Right lobe of liver (tissue), 6 donors: ENCODE results near the gene ADCY5. TPM values are rescaled to one million over a fixed set of nuclear protein-coding genes. Genes with fewer than 3 reads are reported as not detected.

ENCODE experiments used
- ATAC-seq, 4 donors: fragments of 200-7000 bp; cut with Tn5 transposase; one replicate each; pipeline ENCODE4 v1.9.1; 2020; ENCODE audit warnings: mild to moderate bottlenecking in 4 of 4, moderate library complexity in 4 of 4
- DNase-seq, 3 donors: peaks; one replicate each; pipeline ENCODE4 v3.0.0-alpha.2; 2020
- H3K27ac ChIP-seq, 3 donors: fragments of 200-600 bp; one replicate each; pipeline ENCODE4 v1.8.0; 2022
- H3K27me3 ChIP-seq, 2 donors: fragments of 200-600 bp; one replicate each; pipeline ENCODE4 v1.8.0; 2022
- H3K36me3 ChIP-seq, 4 donors: fragments of 200-600 bp; sonication (generic) in 1 of 4; one replicate each; pipeline versions ENCODE4 v1.5.1 to v1.8.0; 2017 to 2022; ENCODE audit warnings: control low read depth in 1 of 4
- H3K4me1 ChIP-seq, 4 donors: fragments of 200-600 bp; sonication (generic) in 1 of 4; one replicate each; pipeline versions ENCODE4 v1.5.1 to v1.8.0; 2017 to 2022; ENCODE audit warnings: control low read depth in 1 of 4
- H3K4me3 ChIP-seq, 3 donors: fragments of 200-600 bp; one replicate each; pipeline ENCODE4 v1.8.0; 2022
- H3K9me3 ChIP-seq, 4 donors: fragments of 200-600 bp; sonication (generic) in 1 of 4; one replicate each; pipeline versions ENCODE4 v1.5.1 to v1.8.0; 2017 to 2022; ENCODE audit warnings: control low read depth in 1 of 4
- CTCF ChIP-seq, 4 donors: fragments of 200-600 bp in 3 of 4; fragments of 450-650 bp in 1 of 4; IDR thresholded peaks; one replicate each; pipeline versions ENCODE4 v1.5.1 to v1.8.0; 2016 to 2022; ENCODE audit warnings: antibody characterized with exemption in 4 of 4, mild to moderate bottlenecking in 2 of 4
- POLR2A ChIP-seq: fragments of 450-650 bp; IDR thresholded peaks from one replicate; pipeline ENCODE4 v1.6.1; 2017; ENCODE audit warnings: antibody characterized with exemption, mild to moderate bottlenecking
- WGBS: methylation state at CpG from one replicate; pipeline ENCODE4 v1.1.6; 2018; ENCODE audit warnings: low coverage, low lambda C conversion rate; ENCODE audit not compliant: insufficient coverage; ENCODE audit errors: missing lambda C conversion rate; 5-methylcytosine and 5-hydroxymethylcytosine counted together
- intact Hi-C, 2 donors: fragments of 100-400 bp; cut with DNase I; formaldehyde crosslinking; loops; one replicate each; pipeline versions ENCODE4 v1.11.2 to v1.14.1; 2022
- total RNA-seq, 6 experiments: library from RNA; depleted of rRNA in 2 of 6; stranded (reverse); fragments of >200 nt in 2 of 6; fragmentation: NEBNext Ultra II Directional in 3 of 6; extraction: Animal tissue kit (Norgen Biotek cat#: 25700) in 3 of 6; gene quantifications; one replicate each; pipeline versions ENCODE4 v1.1.0 to v1.2.4, GENCODE V29; 2016 to 2023
- donor health status: DM: no; HTN: yes; CAD: no.
- donor health status: DM: no; HTN: no; CAD: no.
- donor health status: DM: no; HTN: no; CAD: no.
- donor health status: DM: no; HTN: yes; CAD: no.
- donor health status: DM: no; HTN: yes; CAD: no.

The ADCY5 gene
- total RNA-seq, 6 experiments from 2014 or later = 1.9 to 3.7 (median 2.7) TPM

- Histone ChIP-seq H3K4me3 (no peak overlapping the region), H3K27me3 (no peaks in the 10 kb centered on the region), H3K27ac (no peak overlapping the region), H3K9me3 (no peaks in the 10 kb centered on the region), H3K36me3 (no peaks in the 10 kb centered on the region), H3K4me1 (peaks cover 0 to 5% (median 0%) of the 10 kb centered on the region in 4 donors)
- intact Hi-C loops = no loop called here
- WGBS = 80% methylated on average over 1 of the region's 1 CpG
- ATAC-seq (peak in 1 of 4 donors; percentile 33), DNase-seq (peak in 1 of 3 donors; percentile 54)
- TF ChIP-seq POLR2A (no peak), CTCF (IDR thresholded peaks at IDR 0.05) (no peak)
Measured at GRCh38 chr3:123323781-123324180, 125.1 kb downstream of the ADCY5 start.

- no peak overlapping the region for H3K4me3 ChIP-seq
- intact Hi-C loops = no loop called here
- no peak for TF ChIP-seq POLR2A
- no peaks in the 10 kb centered on the region for H3K27me3 ChIP-seq
- no peaks in the 10 kb centered on the region for H3K9me3 ChIP-seq
- no peaks in the 10 kb centered on the region for H3K4me1 ChIP-seq
- no peak overlapping the region for H3K27ac ChIP-seq
- ATAC-seq (no peak), DNase-seq (peak in 1 of 3 donors; percentile 18)
- WGBS = 92% methylated on average over 4 of the region's 11 CpGs
- H3K36me3 ChIP-seq = no peaks in the 10 kb centered on the region
Measured at GRCh38 chr3:123322866-123323265, 126.0 kb downstream of the ADCY5 start.

GRCh38 chr3:123321806-123322205 lies 127.1 kb downstream of the ADCY5 start:
- Histone ChIP-seq H3K4me1 (no peaks in the 10 kb centered on the region), H3K9me3 (no peaks in the 10 kb centered on the region), H3K27me3 (no peaks in the 10 kb centered on the region), H3K4me3 (no peak overlapping the region), H3K27ac (no peak overlapping the region), H3K36me3 (no peaks in the 10 kb centered on the region)
- ATAC-seq = no peak
- DNase-seq = peak in 1 of 3 donors; percentile 23
- 96% methylated on average over 4 of the region's 8 CpGs for WGBS
- intact Hi-C loops = no loop called here
- TF ChIP-seq CTCF (IDR thresholded peaks at IDR 0.05) = no peak
- TF ChIP-seq POLR2A = no peak

- Histone ChIP-seq H3K4me3 (no peak overlapping the region), H3K27me3 (no peaks in the 10 kb centered on the region), H3K9me3 (no peaks in the 10 kb centered on the region), H3K4me1 (no peaks in the 10 kb centered on the region), H3K27ac (no peak overlapping the region), H3K36me3 (no peaks in the 10 kb centered on the region)
- WGBS = 50% methylated on average over 2 of the region's 5 CpGs
- ATAC-seq (no peak), DNase-seq (no peak)
- intact Hi-C loops = no loop called here
- TF ChIP-seq POLR2A (no peak), CTCF (IDR thresholded peaks at IDR 0.05) (no peak)
Measured at GRCh38 chr3:123320221-123320620, 128.7 kb downstream of the ADCY5 start.

- no peaks in the 10 kb centered on the region for H3K36me3 ChIP-seq
- intact Hi-C loops = no loop called here
- no peaks in the 10 kb centered on the region for H3K27me3 ChIP-seq
- no peak for ATAC-seq
- no peaks in the 10 kb centered on the region for H3K9me3 ChIP-seq
- DNase-seq = peak in 1 of 3 donors; percentile 48
- no peak overlapping the region for H3K4me3 ChIP-seq
- H3K27ac ChIP-seq = no peak overlapping the region
- TF ChIP-seq CTCF (IDR thresholded peaks at IDR 0.05) (no peak), POLR2A (no peak)
- H3K4me1 ChIP-seq = no peaks in the 10 kb centered on the region
- 55% methylated on average over 4 of the region's 10 CpGs for whole genome bisulfite sequencing
Measured at GRCh38 chr3:123319760-123320159, 129.1 kb downstream of the ADCY5 start.
